AG04449 (cell line): Measurements from ENCODE around the gene MGMT.

ENCODE experiments used
- CTCF ChIA-PET: fragments of 350-600 bp; formaldehyde crosslinking; extraction: SDS; loops from one replicate; lab custom pipeline; 2021; ENCODE audit warnings: antibody characterized with exemption; lab: Yijun Ruan, JAX
- POLR2A ChIA-PET: fragments of 400-600, 350-600 bp; formaldehyde crosslinking; extraction: SDS; loops from one replicate; lab custom pipeline; 2020; ENCODE audit warnings: antibody characterized with exemption, inconsistent platforms; lab: Yijun Ruan, JAX
- DNase-seq: peaks from one replicate; pipeline ENCODE4 v3.0.0-alpha.2; 2010; ENCODE audit warnings: low read depth, low spot score
- H3K4me3 ChIP-seq: 2 replicates; pipeline ENCODE4 v1.5.1; 2011; ENCODE audit warnings: low read depth, mild to moderate bottlenecking, control low read depth, low read length
- CTCF ChIP-seq: IDR thresholded peaks from one replicate; pipeline ENCODE4 v1.5.1; 2011; ENCODE audit warnings: mild to moderate bottlenecking, moderate library complexity, low read length, control low read depth, inconsistent platforms; ENCODE audit not compliant: insufficient read depth; ENCODE audit errors: missing control alignments

The MGMT gene

GRCh38 chr10:129604333-129605032 is 137.4 kb downstream of the MGMT start:
- POLR2A ChIA-PET, result no interaction called here
- TF ChIP-seq CTCF, result no peak
- DNase-seq, result no peak

GRCh38 chr10:129605266-129605985 is 138.4 kb downstream of the MGMT start:
- POLR2A ChIA-PET, result no interaction called here

More at GRCh38 chr10:129604333-129605032, 137.4 kb downstream of the MGMT start:
- CTCF ChIA-PET, result no interaction called here
- no peak overlapping the region for H3K4me3 ChIP-seq

GRCh38 chr10:129605986-129606518 is 139.0 kb downstream of the MGMT start:
- CTCF ChIA-PET, result no interaction called here
- no peak for TF ChIP-seq CTCF
- POLR2A ChIA-PET, result no interaction called here
- no peak for DNase-seq
- no peak overlapping the region for H3K4me3 ChIP-seq

More at GRCh38 chr10:129605266-129605985, 138.4 kb downstream of the MGMT start:
- TF ChIP-seq CTCF, result no peak
- CTCF ChIA-PET, result no interaction called here
- H3K4me3 ChIP-seq, result no peak overlapping the region
- DNase-seq, result no peak

- ChIA-PET POLR2A (no interaction called here), CTCF (no interaction called here)
- no peak overlapping the region for H3K4me3 ChIP-seq
- DNase-seq, result no peak
- no peak for TF ChIP-seq CTCF
Measured at GRCh38 chr10:129607607-129608109, 140.6 kb downstream of the MGMT start.

- no peak overlapping the region for H3K4me3 ChIP-seq
- ChIA-PET POLR2A (no interaction called here), CTCF (no interaction called here)
- DNase-seq, result no peak
- no peak for TF ChIP-seq CTCF
Measured at GRCh38 chr10:129608653-129609052, 141.6 kb downstream of the MGMT start.

- CTCF ChIA-PET, result no interaction called here
- no peak for TF ChIP-seq CTCF
- POLR2A ChIA-PET, result no interaction called here
- H3K4me3 ChIP-seq, result no peak overlapping the region
- DNase-seq, result no peak
Measured at GRCh38 chr10:129609551-129609950, 142.5 kb downstream of the MGMT start.
